Dendritic cell treated with granulocyte-macrophage colony-stimulating factor and Interleukin-4, amounts not matched to agents 40 ng/mL and 50 ng/mL, for 4 days (primary cell): ENCODE results near the gene ABCG2.

Experiments
- H3K27ac Mint-ChIP-seq: one replicate; pipeline ENCODE4 v1.8.0; 2022; ENCODE audit warnings: mild to moderate bottlenecking, mixed read lengths
- H3K27me3 Mint-ChIP-seq: one replicate; pipeline ENCODE4 v1.8.0; 2022; ENCODE audit warnings: mild to moderate bottlenecking, mixed read lengths
- H3K36me3 Mint-ChIP-seq: one replicate; pipeline ENCODE4 v1.8.0; 2022; ENCODE audit warnings: low read depth, mixed read lengths
- H3K4me1 Mint-ChIP-seq: one replicate; pipeline ENCODE4 v1.8.0; 2022; ENCODE audit warnings: low read depth, mixed read lengths
- H3K4me3 Mint-ChIP-seq: one replicate; pipeline ENCODE4 v1.8.0; 2022; ENCODE audit warnings: mild to moderate bottlenecking, moderate library complexity, mixed read lengths
- H3K9me3 Mint-ChIP-seq: one replicate; pipeline ENCODE4 v1.8.0; 2022; ENCODE audit warnings: mixed read lengths
- intact Hi-C: fragments of 100-400 bp; cut with micrococcal nuclease; formaldehyde crosslinking; loops from one replicate; pipeline ENCODE4 v1.15.0; 2022

Gene ABCG2

DNA sequence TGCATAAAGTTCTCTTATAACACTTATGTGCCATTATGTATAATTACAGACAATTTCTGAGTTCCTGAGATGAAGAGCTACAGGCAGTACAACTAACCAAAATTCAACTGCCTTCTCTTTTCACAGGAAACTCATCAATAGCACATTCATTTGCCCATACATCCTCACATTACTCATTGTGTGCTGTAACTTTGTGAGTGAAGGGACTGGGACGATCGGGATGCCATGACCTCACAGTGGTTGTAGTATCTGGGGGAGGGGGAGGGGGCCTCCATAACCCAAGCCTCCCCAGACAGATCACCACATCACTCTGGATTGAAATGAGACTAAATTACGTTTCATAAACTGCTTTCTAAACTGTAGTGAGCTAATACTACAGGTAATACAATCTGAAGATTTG, 60.7 kb downstream of the ABCG2 start:
- Mint-ChIP-seq H3K36me3 (peaks cover 7% of the 10 kb centered on the region), H3K27ac (no peak overlapping the region), H3K4me3 (no peak overlapping the region), H3K4me1 (peaks cover 23% of the 10 kb centered on the region), H3K27me3 (peaks cover 4% of the 10 kb centered on the region), H3K9me3 (no peaks in the 10 kb centered on the region)
- intact Hi-C loops = loop anchor here (10.0 kb wide), 1 partner anchor 57 kb away; the partner anchor contains the start of gene ABCG2

GRCh38 chr4:88097301-88097700, 61.1 kb downstream of the ABCG2 start:
- H3K9me3 Mint-ChIP-seq = no peaks in the 10 kb centered on the region
- intact Hi-C loops = loop anchor here (10.0 kb wide), 1 partner anchor 58 kb away; the partner anchor contains the start of gene ABCG2
- peaks cover 23% of the 10 kb centered on the region for H3K4me1 Mint-ChIP-seq
- H3K27me3 Mint-ChIP-seq = peaks cover 4% of the 10 kb centered on the region
- H3K36me3 Mint-ChIP-seq = peaks cover 7% of the 10 kb centered on the region
- no peak overlapping the region for H3K4me3 Mint-ChIP-seq
- H3K27ac Mint-ChIP-seq = no peak overlapping the region

- Mint-ChIP-seq H3K27me3 (no peaks in the 10 kb centered on the region), H3K9me3 (no peaks in the 10 kb centered on the region), H3K4me1 (no peaks in the 10 kb centered on the region), H3K36me3 (peaks cover 7% of the 10 kb centered on the region), H3K4me3 (no peak overlapping the region), H3K27ac (no peak overlapping the region)
- intact Hi-C loops = loop anchor here (10.0 kb wide), 1 partner anchor 61 kb away; the partner anchor contains the start of gene ABCG2
Observed at GRCh38 chr4:88093874-88094273, 64.6 kb downstream of the ABCG2 start.

DNA sequence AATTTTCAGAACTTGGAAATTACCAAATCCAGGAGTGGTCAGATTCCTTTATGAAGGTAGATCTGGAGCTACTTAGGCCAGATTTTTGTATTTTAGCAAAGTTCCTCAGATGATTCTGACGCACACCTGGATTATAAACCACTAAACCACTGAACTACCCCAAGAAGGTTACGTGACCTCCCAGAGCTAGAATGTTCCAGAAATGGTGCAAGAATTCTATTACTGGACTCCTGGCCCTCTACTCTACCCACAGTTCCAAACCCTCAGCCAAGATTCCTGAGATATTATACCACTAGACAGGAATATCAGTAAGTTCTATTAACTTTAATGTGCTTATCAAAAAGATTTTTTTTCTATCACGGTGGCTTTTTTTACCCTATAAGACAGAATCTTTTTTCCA, 67.1 kb downstream of the ABCG2 start:
- H3K27me3 Mint-ChIP-seq = no peaks in the 10 kb centered on the region
- no peak overlapping the region for H3K4me3 Mint-ChIP-seq
- H3K36me3 Mint-ChIP-seq = peaks cover 7% of the 10 kb centered on the region
- no peak overlapping the region for H3K27ac Mint-ChIP-seq
- intact Hi-C loops = loop anchor here (10.0 kb wide), 1 partner anchor 63 kb away; the partner anchor contains the start of gene ABCG2
- H3K4me1 Mint-ChIP-seq = no peaks in the 10 kb centered on the region
- H3K9me3 Mint-ChIP-seq = no peaks in the 10 kb centered on the region

DNA sequence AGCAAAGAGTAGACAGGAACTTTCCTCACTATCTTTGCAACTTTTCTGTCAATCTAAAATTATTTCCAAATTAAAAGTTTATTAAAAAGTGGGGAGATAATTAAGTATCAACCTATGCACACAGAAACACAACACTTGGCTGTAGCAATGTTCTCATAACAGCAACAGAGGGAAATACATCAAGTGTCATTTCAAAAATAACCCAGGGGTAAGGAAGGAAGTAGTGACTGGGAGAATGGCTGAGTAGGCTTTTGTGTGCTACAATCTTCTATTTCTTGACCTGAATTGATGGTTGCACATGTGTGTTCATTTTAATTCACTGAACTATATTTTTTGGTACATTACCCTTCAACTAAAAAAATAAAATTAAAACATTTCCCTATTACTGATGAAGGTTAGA, 67.5 kb downstream of the ABCG2 start:
- Mint-ChIP-seq H3K27me3 (no peaks in the 10 kb centered on the region), H3K4me1 (no peaks in the 10 kb centered on the region), H3K36me3 (peaks cover 7% of the 10 kb centered on the region), H3K4me3 (no peak overlapping the region), H3K9me3 (no peaks in the 10 kb centered on the region), H3K27ac (no peak overlapping the region)
- intact Hi-C loops = loop anchor here (10.0 kb wide), 1 partner anchor 64 kb away; the partner anchor contains the start of gene ABCG2

DNA sequence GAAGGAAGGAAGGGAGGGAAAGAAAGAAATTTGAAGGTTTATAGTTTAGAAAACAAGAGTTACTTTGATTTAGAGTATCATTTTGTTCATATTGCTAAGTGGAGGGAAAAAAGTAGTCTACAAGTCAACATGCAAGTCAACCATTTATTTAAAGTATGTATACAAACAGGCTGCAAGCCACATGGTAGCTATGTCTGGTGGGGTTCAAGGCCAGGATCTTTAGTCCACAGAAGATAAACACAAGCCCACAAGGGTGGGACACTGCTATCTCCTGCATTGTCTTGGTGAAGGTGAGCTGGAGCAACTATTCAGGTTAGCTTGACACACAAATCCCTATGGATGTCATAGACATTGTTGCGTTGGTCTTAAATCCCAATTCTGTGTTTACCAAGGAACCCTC, 71.4 kb downstream of the ABCG2 start:
- Mint-ChIP-seq H3K9me3 (no peaks in the 10 kb centered on the region), H3K27ac (no peak overlapping the region), H3K4me1 (no peaks in the 10 kb centered on the region), H3K36me3 (no peaks in the 10 kb centered on the region), H3K27me3 (peaks cover 1% of the 10 kb centered on the region), H3K4me3 (no peak overlapping the region)
- intact Hi-C loops = no loop called here

- H3K4me1 Mint-ChIP-seq = no peaks in the 10 kb centered on the region
- no peaks in the 10 kb centered on the region for H3K9me3 Mint-ChIP-seq
- H3K27me3 Mint-ChIP-seq = peaks cover 1% of the 10 kb centered on the region
- H3K4me3 Mint-ChIP-seq = no peak overlapping the region
- intact Hi-C loops = no loop called here
- H3K36me3 Mint-ChIP-seq = peaks cover 23% of the 10 kb centered on the region
- H3K27ac Mint-ChIP-seq = no peak overlapping the region
Observed at GRCh38 chr4:88080626-88081025, 77.8 kb downstream of the ABCG2 start.

DNA sequence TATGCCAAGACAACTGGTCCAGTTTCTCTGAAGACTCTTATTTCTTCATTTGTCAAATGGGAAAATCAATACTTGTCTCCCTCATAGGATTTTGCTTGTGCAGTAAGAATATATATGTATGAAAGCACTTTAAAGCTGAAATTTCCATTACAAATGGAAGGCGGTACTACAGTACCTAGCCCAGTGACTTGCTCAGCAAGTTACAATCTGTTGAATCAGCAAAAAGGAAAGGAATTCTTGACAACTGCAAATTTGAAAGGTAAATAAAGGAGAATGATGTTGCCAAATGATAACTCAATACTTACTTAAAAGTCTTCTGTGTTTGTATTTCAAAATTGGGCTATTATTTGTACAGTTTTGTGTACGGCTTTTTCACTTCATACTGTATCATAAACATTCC, 79.9 kb downstream of the ABCG2 start:
- H3K27me3 Mint-ChIP-seq = no peaks in the 10 kb centered on the region
- no peak overlapping the region for H3K4me3 Mint-ChIP-seq
- H3K27ac Mint-ChIP-seq = no peak overlapping the region
- H3K36me3 Mint-ChIP-seq = peaks cover 44% of the 10 kb centered on the region
- intact Hi-C loops = no loop called here
- H3K4me1 Mint-ChIP-seq = no peaks in the 10 kb centered on the region
- H3K9me3 Mint-ChIP-seq = no peaks in the 10 kb centered on the region

DNA sequence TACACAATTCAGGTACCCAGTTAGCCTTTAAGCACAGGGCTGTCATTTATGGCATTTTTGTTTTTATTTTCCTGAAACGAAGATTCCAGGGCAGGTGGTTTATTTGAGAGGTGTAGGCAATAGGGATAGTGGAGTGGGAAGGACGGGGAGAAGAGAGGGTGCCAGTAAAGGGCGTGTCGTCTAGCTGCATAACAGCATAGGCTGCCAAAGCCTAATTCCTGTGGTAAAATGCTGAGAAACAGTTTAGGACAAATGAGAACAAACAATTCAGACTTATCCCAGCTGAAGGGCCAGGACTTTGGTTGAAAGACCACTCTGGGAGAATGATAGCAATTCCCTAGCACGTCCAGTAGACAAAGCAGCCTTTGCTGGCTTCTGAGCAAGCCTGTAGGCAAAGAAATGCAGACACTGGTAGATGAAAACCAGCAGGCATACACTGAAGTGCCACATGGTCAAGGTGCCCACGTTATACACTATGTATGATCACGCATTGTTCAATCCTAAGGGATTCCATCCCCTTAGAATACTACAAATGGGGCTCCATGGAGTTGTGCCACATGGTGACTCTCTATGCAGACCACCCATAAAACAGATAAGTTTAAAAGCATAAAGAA, 80.4 kb downstream of the ABCG2 start:
- intact Hi-C loops = no loop called here
- no peaks in the 10 kb centered on the region for H3K27me3 Mint-ChIP-seq
- no peak overlapping the region for H3K27ac Mint-ChIP-seq
- H3K4me3 Mint-ChIP-seq = no peak overlapping the region
- H3K36me3 Mint-ChIP-seq = peaks cover 49% of the 10 kb centered on the region
- H3K4me1 Mint-ChIP-seq = no peaks in the 10 kb centered on the region
- H3K9me3 Mint-ChIP-seq = no peaks in the 10 kb centered on the region

DNA sequence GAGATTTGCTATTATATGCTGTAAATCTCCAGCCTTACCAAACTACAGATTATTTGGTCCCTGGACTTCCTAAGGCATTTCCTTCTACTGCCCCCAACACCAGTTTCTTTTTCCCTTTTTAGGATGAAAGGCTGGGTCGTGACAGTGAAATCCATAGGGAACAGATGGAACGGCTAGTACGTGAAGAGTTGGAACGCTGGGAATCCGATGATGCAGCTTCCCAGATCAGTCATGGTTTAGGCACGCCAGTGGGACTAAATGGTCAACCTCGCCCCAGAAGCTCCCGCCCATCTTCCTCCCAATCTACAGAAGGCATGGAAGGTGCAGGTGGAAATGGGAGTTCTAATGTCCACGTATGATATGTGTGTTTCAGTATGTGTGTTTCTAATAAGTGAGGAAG, 83.1 kb downstream of the ABCG2 start:
- no peaks in the 10 kb centered on the region for H3K4me1 Mint-ChIP-seq
- intact Hi-C loops = no loop called here
- H3K27ac Mint-ChIP-seq = no peak overlapping the region
- peaks cover 10% of the 10 kb centered on the region for H3K9me3 Mint-ChIP-seq
- H3K27me3 Mint-ChIP-seq = no peaks in the 10 kb centered on the region
- no peak overlapping the region for H3K4me3 Mint-ChIP-seq
- H3K36me3 Mint-ChIP-seq = peaks cover 76% of the 10 kb centered on the region

DNA sequence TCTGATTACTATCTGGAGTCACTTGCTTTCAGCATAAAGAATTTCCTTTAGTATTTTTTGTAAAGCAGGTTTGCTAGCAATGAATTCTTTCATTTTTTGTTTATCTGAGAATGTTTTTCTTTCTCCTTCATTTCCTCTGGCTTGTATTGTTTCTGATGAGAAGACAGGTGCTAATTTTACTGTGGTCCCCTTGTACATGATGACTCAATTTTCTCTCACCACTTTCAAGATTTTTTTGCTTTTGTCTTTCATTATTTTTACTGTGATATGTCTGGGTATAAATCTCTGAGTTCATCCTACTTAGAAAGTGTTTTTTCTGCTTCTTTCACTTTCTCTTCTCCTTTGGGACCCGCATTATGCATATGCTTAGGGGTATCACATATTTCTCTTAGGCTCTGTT, 88.4 kb downstream of the ABCG2 start:
- H3K36me3 Mint-ChIP-seq = peaks cover 98% of the 10 kb centered on the region

DNA sequence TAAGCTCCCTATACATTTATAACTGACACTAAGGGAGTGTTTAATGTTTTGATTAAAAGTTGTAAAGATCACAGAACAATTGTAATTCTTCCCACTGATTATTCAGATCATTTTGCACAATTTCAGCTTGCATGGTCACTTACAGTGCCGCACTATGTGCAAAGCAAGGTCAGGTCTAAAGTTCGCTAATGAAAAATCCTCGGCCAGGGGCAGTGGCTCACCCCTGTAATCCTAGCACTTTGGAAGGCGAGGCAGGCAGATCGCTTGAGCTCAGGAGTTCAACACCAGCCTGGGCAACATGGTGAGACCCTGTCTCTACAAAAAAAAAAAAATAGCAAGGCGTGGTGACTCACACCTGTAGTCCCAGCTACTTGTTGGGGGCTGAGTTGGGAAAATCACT, 94.0 kb downstream of the ABCG2 start:
- H3K27ac Mint-ChIP-seq = no peak overlapping the region
- intact Hi-C loops = no loop called here
- no peak overlapping the region for H3K4me3 Mint-ChIP-seq
- peaks cover 9% of the 10 kb centered on the region for H3K4me1 Mint-ChIP-seq
- peaks cover 86% of the 10 kb centered on the region for H3K36me3 Mint-ChIP-seq
- peaks cover 17% of the 10 kb centered on the region for H3K9me3 Mint-ChIP-seq
- no peaks in the 10 kb centered on the region for H3K27me3 Mint-ChIP-seq

More for the DNA sequence above, 88.4 kb downstream of the ABCG2 start:
- Mint-ChIP-seq H3K27me3 (no peaks in the 10 kb centered on the region), H3K9me3 (peaks cover 27% of the 10 kb centered on the region), H3K27ac (no peak overlapping the region), H3K4me3 (no peak overlapping the region), H3K4me1 (no peaks in the 10 kb centered on the region)
- intact Hi-C loops = no loop called here

DNA sequence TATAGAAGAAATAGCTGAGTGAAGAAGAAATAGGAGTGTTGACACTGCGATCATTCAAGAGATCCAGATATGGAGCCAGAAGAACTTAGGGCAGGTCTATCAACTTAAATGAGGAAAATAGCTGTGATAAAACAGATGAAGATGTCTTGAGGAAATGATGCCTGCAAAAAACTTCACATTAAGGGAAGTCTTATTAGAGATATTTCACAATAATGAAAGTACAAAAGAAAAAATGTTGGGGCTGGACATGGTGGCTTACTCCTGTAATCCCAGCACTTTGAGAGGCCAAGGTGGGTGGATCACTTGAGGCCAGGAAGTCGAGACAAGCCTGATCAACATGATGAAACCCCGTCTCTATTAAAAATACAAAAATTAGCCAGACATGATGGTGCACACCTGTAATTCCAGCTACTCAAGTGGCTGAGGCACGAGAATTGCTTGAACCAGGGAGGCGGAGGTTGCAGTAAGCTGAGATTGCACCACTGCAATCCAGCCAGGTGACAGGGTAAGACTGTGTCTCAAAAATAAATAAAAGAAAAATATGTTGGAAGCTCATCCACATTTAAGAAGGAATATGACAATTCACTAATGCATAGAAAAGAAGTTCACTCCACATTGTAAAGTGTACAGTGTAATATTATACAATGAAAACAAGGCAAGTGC, 94.7 kb downstream of the ABCG2 start:
- peaks cover 9% of the 10 kb centered on the region for H3K4me1 Mint-ChIP-seq
- no peak overlapping the region for H3K27ac Mint-ChIP-seq
- H3K36me3 Mint-ChIP-seq = peaks cover 85% of the 10 kb centered on the region
- intact Hi-C loops = no loop called here
- H3K4me3 Mint-ChIP-seq = no peak overlapping the region
- no peaks in the 10 kb centered on the region for H3K27me3 Mint-ChIP-seq
- peaks cover 15% of the 10 kb centered on the region for H3K9me3 Mint-ChIP-seq

DNA sequence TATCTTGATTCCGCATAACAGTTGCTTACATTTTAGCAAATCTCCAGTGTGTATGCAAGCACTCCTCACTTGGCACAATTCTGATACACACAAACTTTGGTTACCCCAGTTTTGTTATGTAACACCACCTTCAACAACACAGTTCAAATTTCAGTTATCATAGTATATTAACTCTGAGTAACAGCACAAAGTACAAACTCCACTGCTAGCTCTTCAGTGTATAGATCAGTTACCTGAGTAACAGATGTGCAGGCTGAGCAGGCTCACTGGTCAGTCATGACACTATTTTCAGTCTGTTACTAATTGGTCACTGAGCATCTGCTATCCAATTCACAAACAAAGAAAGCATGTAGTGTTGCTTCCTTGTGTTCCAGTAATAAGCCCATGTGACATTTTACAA, 95.6 kb downstream of the ABCG2 start:
- intact Hi-C loops = no loop called here
- H3K4me1 Mint-ChIP-seq = peaks cover 9% of the 10 kb centered on the region
- H3K9me3 Mint-ChIP-seq = peaks cover 6% of the 10 kb centered on the region
- no peak overlapping the region for H3K27ac Mint-ChIP-seq
- no peaks in the 10 kb centered on the region for H3K27me3 Mint-ChIP-seq
- no peak overlapping the region for H3K4me3 Mint-ChIP-seq
- peaks cover 80% of the 10 kb centered on the region for H3K36me3 Mint-ChIP-seq
